Tibial artery (tissue), 4 donors: ENCODE data around the gene CETN1.

ENCODE experiments used
- DNase-seq, 2 donors: peaks; one replicate each; pipeline ENCODE4 v3.0.0-alpha.2; 2019
- H3K27ac ChIP-seq, 2 donors: fragments of 200-600 bp; sonication (generic) in 1 of 2; 1 replicate in 1 of 2; 2 replicates in 1 of 2; pipeline ENCODE4 v1.5.1; 2018 to 2019; ENCODE audit warnings: mild to moderate bottlenecking in 1 of 2
- H3K27me3 ChIP-seq, 2 donors: fragments of 200-600 bp; sonication (generic) in 1 of 2; one replicate each; pipeline versions ENCODE4 v1.5.1 to v1.6.0; 2016 to 2019
- H3K36me3 ChIP-seq, 3 donors: fragments of 200-600 bp; sonication (generic) in 2 of 3; one replicate each; pipeline ENCODE4 v1.5.1; 2016 to 2019; ENCODE audit warnings: mild to moderate bottlenecking in 2 of 3
- H3K4me1 ChIP-seq, 4 donors: fragments of 200-600 bp; sonication (generic) in 2 of 4; 1 replicate in 3 of 4; 2 replicates in 1 of 4; pipeline ENCODE4 v1.5.1; 2016 to 2019
- H3K4me3 ChIP-seq, 2 donors: fragments of 200-600 bp; sonication (generic) in 1 of 2; 1 replicate in 1 of 2; 2 replicates in 1 of 2; pipeline ENCODE4 v1.5.1; 2018 to 2019; ENCODE audit warnings: mild to moderate bottlenecking in 2 of 2
- H3K9me3 ChIP-seq, 3 donors: fragments of 200-600 bp; sonication (generic) in 1 of 3; one replicate each; pipeline ENCODE4 v1.5.1; 2016 to 2019
- intact Hi-C: fragments of 100-400 bp; cut with DNase I; formaldehyde crosslinking; loops from one replicate; pipeline ENCODE4 v1.15.0; 2023; ENCODE audit warnings: low total_unique reads
- TF ChIP-seq, protein P1 (sequence below), 2 experiments: fragments of 200-600 bp in 1 of 2; fragments of 450-650 bp in 1 of 2; IDR thresholded peaks; one replicate each; pipeline ENCODE4 v1.5.1; 2017 to 2019; ENCODE audit warnings: antibody characterized with exemption in 2 of 2, mild to moderate bottlenecking in 1 of 2, moderate library complexity in 1 of 2

The CETN1 gene

DNA sequence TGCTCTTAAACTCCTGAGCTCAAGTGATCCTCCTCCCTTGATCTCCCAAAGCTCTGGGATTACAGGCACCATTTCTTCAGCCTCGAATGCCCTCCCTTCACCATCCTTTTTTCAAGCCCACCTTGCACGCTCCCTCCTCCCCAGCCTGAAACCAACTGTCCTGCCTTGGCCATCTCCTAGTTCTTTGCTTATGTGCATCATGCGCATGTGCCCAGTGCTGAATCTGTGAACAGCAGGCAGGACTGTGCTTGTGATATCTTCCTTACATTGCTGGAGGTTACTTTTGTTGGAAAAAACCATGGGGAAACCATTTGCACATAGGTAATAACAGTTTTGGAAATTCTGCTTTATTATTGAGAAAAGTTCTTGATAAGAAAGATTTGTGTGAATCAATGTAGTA is 30.2 kb upstream of the CETN1 start:
- intact Hi-C loops = no loop called here
- H3K27ac ChIP-seq = no peak overlapping the region
- TF ChIP-seq, protein P1, sequence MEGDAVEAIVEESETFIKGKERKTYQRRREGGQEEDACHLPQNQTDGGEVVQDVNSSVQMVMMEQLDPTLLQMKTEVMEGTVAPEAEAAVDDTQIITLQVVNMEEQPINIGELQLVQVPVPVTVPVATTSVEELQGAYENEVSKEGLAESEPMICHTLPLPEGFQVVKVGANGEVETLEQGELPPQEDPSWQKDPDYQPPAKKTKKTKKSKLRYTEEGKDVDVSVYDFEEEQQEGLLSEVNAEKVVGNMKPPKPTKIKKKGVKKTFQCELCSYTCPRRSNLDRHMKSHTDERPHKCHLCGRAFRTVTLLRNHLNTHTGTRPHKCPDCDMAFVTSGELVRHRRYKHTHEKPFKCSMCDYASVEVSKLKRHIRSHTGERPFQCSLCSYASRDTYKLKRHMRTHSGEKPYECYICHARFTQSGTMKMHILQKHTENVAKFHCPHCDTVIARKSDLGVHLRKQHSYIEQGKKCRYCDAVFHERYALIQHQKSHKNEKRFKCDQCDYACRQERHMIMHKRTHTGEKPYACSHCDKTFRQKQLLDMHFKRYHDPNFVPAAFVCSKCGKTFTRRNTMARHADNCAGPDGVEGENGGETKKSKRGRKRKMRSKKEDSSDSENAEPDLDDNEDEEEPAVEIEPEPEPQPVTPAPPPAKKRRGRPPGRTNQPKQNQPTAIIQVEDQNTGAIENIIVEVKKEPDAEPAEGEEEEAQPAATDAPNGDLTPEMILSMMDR (IDR thresholded peaks at IDR 0.05) = no peak

DNA sequence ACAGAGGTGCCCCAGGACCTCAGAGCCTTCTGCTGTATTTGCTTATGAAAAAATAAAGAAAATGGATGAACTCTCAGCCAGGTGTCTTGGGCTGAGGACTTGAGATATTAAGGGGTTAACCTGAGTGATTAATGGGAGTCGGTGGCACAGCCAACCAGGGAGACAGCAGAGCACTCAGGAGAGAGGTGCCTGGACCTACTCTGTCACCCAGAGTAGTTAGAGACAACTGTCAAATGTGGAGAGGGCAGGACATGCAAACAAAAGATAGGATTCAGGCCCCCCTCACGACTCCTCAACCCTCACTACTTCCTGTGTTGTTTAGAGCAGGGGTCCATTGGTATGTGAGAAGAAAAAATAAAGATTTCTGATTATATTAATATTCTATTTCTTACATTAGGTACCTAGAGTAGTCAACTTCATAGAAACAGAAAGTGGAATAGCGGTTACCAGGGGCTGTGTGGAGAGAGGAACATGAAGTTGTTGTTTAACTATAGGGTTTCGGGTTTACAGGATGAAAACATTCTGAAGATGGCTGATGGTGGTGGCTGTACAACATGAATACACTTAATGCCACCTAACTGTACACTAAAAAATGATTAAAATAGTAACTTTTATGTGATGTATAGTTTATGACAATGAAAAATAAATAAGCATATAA is 28.6 kb upstream of the CETN1 start:
- no peak for DNase-seq
- H3K27ac ChIP-seq = no peak overlapping the region
- no peak overlapping the region for H3K4me3 ChIP-seq
- H3K9me3 ChIP-seq = no peaks in the 10 kb centered on the region
- no peaks in the 10 kb centered on the region for H3K27me3 ChIP-seq
- H3K36me3 ChIP-seq = no peaks in the 10 kb centered on the region
- TF ChIP-seq, protein P1 (IDR thresholded peaks at IDR 0.05) = no peak
- intact Hi-C loops = no loop called here
- H3K4me1 ChIP-seq = no peaks in the 10 kb centered on the region

More for the DNA sequence above, 30.2 kb upstream of the CETN1 start:
- Histone ChIP-seq H3K36me3 (no peaks in the 10 kb centered on the region), H3K9me3 (no peaks in the 10 kb centered on the region), H3K4me3 (no peak overlapping the region), H3K4me1 (no peaks in the 10 kb centered on the region), H3K27me3 (no peaks in the 10 kb centered on the region)
- DNase-seq = no peak

DNA sequence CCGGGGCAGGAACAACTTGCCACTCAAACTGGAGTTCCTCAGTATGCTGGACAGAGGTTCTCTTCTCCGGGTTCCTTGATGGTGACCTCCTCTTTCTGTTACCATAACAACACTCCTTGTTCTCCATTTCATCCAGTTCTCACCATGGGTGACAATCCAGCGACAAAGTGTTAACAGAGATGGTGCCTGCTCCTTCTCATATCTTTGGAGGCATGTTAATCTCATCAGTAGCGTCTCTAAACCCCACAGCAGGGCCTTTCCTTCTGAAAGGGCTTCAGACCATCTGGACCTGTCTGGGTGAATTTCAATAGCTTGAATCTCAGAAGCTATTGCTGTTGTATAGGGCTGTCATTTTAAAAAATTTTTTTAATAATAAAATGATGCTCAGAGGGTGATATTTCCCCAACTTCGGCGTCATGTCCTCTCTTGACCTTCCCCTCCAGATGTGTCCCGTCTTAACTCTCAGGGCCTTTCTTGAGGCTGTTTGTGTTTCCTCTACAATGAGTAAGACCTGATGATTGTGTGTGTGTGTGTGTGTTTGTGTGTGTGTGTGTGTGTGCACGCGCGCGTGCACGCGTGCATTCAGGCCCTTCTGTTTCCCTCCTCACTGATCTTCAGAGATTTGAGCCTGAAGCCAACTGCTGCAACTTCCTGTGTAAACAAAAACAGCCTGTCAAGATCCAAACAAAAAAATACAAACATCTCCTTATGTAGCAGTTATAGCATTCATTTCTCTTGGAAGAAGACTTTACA is 24.3 kb upstream of the CETN1 start:
- TF ChIP-seq, protein P1 (IDR thresholded peaks at IDR 0.05) = no peak
- no peaks in the 10 kb centered on the region for H3K27me3 ChIP-seq
- DNase-seq = no peak
- H3K4me3 ChIP-seq = no peak overlapping the region
- H3K36me3 ChIP-seq = no peaks in the 10 kb centered on the region
- no peaks in the 10 kb centered on the region for H3K4me1 ChIP-seq
- intact Hi-C loops = no loop called here
- H3K27ac ChIP-seq = no peak overlapping the region
- no peaks in the 10 kb centered on the region for H3K9me3 ChIP-seq

DNA sequence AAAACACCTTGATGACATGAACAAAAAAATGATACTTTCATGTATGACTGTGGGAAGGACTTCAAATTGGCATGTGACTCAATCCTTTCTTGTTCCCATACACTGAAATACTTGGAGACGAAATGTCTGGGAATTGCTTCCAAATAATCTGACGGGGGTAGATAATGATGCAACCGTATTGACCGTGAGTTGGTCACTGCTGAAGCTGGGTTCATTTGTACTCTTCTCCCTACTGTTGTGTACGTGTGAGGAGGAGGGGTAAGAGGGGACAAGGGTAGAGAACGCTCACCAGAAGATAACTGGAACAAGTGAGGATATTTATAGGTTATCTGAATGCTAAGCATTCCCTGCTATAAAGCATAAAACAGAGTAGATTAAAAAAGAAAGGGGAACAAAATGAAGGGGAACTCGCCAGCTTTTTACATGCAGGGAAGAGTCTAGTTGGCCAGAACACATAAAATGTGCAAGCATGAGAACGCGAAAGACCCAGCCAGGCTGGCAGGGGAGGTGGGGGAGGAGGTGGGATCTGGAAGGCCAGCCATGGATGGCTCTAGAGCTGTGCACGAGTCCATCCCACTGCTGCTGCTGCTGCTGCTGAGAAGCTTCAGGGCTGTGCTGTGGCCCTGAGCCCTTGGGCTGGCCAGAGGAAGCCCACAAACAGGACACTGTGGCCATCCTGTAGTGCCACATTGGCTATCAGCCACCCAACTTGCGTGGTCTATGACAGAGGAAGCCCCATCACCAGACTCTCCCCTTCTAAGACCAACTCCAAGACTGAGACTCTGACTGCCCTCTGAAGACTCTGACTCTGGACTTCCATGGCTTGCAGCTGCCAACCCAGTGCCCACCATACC is 15.2 kb upstream of the CETN1 start:
- Histone ChIP-seq H3K4me1 (no peaks in the 10 kb centered on the region), H3K9me3 (no peaks in the 10 kb centered on the region), H3K4me3 (no peak overlapping the region), H3K27ac (no peak overlapping the region), H3K27me3 (no peaks in the 10 kb centered on the region), H3K36me3 (no peaks in the 10 kb centered on the region)
- TF ChIP-seq, protein P1 (IDR thresholded peaks at IDR 0.05) = no peak
- DNase-seq = no peak
- intact Hi-C loops = no loop called here

DNA sequence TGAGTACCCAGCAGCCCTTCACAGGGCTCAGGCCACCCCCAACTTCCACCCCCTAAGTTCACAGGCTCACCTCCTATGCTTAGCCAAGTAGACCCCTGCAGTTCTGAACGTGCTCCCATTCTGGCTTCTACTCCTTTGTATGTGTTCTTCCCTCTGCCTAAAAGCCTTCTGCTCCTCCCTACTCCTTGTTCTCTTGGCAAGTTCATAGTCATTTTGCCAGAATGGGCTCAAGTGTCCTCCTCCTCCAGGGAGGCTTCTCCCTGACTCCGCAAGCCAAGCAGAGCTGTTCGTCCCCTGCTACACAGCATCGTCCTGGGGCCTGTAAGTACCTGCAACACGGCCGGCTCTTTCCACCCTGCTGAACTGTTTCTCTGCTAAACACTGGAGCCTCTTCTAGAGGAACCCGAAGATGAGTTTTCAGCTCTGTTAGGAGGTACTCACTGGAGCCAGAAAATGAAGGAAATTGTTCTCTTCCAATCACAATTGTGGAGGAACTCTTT is 14.6 kb upstream of the CETN1 start:
- H3K36me3 ChIP-seq = no peaks in the 10 kb centered on the region
- no peak for DNase-seq
- no peaks in the 10 kb centered on the region for H3K9me3 ChIP-seq
- TF ChIP-seq, protein P1 (IDR thresholded peaks at IDR 0.05) = no peak
- no peaks in the 10 kb centered on the region for H3K27me3 ChIP-seq
- no peak overlapping the region for H3K27ac ChIP-seq
- H3K4me1 ChIP-seq = no peaks in the 10 kb centered on the region
- no peak overlapping the region for H3K4me3 ChIP-seq
- intact Hi-C loops = no loop called here
